Amygdala (tissue), 56 donors: Measurements from ENCODE around the gene RAB18.
"Not testable (repeated sequence)": the region's sequence is repeated elsewhere in the genome, so short reads cannot be mapped to it uniquely, and the experiment has no call there.

Source experiments
- DNase-seq, 56 donors: peaks; one replicate each; lab custom pipeline; 2025; lab: John Stamatoyannopoulos, UW

The RAB18 gene

GRCh38 chr10:27541796-27542729 is 38.0 kb downstream of the RAB18 start:
- DNase-seq: no peak

DNA sequence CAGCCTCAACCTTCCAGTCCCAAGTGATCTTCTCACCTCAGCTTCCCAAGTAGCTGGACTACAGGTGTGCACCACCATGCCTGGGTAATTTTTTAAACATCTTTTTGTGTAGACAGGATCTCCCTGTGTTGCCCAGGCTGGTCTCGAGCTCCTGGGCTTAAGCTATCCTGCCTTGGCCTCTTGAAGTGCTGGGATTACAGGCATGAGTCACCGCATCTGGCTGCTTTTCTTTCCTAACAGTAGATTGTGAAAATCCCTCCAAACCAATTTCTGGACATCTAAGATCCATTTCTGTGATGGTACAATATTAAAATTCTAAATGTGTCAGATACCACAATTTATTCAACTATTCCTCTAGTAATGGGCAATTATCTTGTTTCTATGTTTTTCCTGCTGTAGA is 38.7 kb downstream of the RAB18 start:
- no peak for DNase-seq

- no peak for DNase-seq
Observed at GRCh38 chr10:27547047-27547446, 42.9 kb downstream of the RAB18 start.

- DNase-seq: no peak
Observed at GRCh38 chr10:27547482-27547881, 43.4 kb downstream of the RAB18 start.

- DNase-seq: no peak
Observed at GRCh38 chr10:27550823-27551222, 46.7 kb downstream of the RAB18 start.

GRCh38 chr10:27558612-27559020 is 54.5 kb downstream of the RAB18 start:
- peak in 17 of 56 donors; percentile 1 to 49 (median 14) for DNase-seq

- no peak for DNase-seq
Observed at GRCh38 chr10:27561334-27561733, 57.2 kb downstream of the RAB18 start.

GRCh38 chr10:27564398-27564797 is 60.3 kb downstream of the RAB18 start:
- DNase-seq: no peak

DNA sequence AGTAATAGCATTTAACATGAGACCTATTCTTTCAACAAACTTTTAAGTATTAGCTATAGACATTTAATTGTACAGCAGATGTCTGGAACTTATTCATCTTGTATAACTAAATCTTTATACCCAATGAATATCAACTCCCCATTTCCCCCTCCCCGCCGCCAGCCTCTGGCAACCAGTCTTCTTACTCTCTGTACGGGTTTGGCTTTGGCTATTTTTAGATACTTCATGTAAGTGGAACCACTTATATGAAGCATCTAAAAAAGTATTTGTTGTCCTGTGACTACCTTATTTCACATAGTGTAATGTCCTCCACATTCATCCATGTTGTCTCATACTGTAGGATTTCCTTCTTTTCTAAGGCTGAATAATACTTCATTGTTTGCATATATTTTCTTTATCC is 60.8 kb downstream of the RAB18 start:
- no peak for DNase-seq

DNA sequence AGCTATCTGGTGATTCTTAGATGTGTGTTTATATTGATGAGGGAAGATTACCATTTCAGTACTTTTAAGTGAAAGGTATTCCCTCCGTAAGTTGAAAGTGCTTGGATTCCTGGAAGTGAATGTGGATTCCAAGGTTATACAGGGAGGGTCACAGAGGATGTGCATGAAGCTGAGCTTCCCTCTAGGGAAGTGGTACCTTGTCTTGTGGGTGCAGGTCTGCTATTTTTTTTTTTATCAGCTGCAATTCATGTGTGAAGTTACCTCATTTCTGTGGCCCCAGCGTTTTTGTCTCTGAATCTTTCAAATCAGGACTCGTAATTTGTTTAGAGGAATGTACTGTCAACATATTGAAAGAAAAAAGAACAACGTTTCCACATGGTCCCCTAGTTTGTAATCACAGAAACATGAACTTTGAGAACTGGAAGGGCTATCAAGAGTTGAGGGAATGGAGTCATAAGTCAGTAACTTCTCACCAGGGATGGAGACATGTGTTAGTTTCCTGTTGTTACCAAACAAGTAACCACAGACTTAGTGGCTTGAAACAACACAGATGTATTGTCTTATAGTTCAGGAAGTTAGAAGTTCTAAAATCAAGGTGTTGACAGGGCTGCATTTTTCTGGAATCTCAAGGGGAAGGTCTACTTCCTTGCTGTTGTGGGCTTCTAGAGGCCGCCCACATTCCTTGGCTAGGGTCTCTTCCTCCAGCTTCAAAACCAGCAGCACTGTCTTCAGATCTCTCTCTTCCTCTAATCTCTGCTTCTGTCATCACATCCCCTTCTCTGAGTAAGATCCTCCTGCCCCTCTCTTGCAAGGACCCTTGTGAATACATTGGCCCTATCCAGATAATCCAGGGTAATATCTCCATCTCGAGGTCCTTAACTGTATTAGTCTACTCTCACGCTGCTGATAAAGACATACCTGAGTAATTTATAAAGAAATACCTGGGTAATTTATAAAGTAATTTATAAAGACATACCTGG is 64.4 kb downstream of the RAB18 start:
- DNase-seq: no peak

- no peak for DNase-seq
Observed at GRCh38 chr10:27569946-27570345, 65.8 kb downstream of the RAB18 start.

DNA sequence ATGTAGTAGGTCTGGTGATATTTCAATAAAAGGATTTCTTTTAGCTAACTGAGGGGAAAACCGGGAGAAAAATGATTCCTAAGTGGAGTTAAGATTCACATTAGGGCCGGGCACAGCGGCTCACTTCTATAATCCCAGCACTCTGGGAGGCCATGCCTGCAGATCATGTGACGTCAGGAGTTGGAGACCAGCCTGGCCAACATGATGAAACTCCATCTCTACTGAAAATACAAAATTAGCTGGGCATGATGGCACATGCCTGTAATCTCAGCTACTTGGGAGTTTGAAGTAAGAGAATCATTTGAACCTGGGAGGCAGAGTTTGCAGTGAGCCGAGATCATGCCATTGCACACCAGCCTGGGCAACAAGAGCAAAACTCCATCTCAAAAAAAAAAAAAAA is 72.9 kb downstream of the RAB18 start:
- DNase-seq: not testable (repeated sequence)

- DNase-seq: no peak
Observed at GRCh38 chr10:27578316-27578715, 74.2 kb downstream of the RAB18 start.

DNA sequence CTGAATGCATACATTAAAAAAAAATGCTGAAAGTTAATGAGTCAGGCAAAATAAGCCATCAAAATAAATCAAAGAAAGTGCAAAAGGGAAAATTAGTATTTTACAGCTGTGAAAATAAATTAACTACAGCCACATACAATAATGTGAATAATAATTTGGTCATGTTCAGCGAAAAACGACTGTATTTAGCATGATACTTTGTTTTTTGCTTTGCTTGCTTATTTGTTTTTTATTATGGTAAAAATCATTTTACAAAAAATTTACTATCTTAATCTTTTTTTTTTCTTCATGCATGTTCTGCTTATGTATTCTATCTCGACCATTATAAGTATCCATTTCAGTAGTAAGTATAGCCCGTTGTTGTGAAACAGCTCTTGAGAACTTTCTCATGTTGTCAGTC is 77.1 kb downstream of the RAB18 start:
- DNase-seq: no peak

DNA sequence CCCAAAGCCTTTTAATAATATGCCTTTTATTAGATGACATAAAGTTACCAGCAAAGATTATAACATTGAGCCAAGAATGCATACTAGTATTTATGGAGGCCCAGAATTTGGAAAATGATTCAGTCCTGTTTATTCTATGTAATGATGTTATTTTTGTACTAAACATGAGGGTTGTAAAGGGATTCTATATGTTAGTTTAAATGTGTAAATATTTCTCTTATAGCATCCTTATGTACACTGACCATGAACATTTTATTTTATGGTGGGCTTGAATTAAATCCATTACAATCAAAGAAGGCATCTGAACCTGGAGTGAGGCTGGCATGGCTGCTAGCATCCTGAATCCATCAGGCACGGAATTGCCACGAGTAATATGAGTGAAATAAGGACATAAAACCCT is 80.2 kb downstream of the RAB18 start:
- no peak for DNase-seq
